GM19324 (cell line): ENCODE data around the gene RGL1.

Experiments
- ATAC-seq: cut with Tn5 transposase; IDR thresholded peaks from one replicate; pipeline ENCODE4 v1.9.1; 2021; ENCODE audit warnings: mild to moderate bottlenecking, moderate library complexity; ENCODE audit not compliant: unreplicated experiment, low FRiP score

RGL1 gene

DNA sequence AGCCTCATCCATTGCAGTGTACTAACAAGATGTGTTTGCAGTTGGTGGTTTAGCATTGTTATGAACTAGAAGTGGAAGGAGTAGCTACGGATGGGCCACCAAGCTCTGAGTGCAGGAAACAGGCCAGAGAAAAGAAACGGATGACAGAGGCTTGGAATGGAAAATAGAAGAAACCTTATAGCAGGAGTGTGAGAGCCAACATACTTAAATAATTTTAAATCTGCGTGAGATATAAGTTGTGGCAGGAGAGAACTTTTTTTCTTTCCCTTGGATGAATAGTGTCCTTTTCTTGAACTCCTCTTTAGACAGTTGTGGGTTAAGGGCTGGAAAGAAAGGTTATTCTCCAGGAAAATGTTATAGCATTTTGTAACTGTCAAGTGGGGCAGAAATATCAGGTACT lies 54.2 kb downstream of the RGL1 start:
- no peak for ATAC-seq

GRCh38 chr1:183859831-183860230 lies 54.9 kb downstream of the RGL1 start:
- no peak for ATAC-seq

DNA sequence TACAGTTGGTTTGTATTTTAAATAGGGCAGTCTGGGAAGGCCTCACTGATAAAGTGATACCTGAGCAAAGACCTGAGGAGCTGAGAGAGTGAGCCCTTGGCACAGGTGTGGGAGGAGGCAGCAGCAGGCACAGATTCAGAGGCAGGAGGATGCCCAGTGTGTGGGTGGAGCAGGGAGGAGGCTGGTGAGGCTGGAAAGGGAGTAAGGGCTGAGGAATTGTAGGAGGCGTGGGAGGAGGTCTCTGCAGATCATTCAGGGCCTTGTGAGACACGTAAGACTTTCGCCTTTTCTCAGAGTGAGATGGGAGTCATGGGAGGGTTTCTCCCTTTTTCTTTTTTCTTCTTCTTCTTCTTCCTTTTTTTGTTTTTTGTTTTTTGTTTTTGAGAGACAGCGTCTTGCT lies 58.0 kb downstream of the RGL1 start:
- ATAC-seq, result no peak

GRCh38 chr1:183863852-183864251 lies 58.9 kb downstream of the RGL1 start:
- no peak for ATAC-seq

GRCh38 chr1:183864611-183865010 lies 59.7 kb downstream of the RGL1 start:
- no peak for ATAC-seq

- no peak for ATAC-seq
Observed at GRCh38 chr1:183869230-183869629, 64.3 kb downstream of the RGL1 start.

GRCh38 chr1:183869664-183870063 lies 64.7 kb downstream of the RGL1 start:
- ATAC-seq, result no peak

DNA sequence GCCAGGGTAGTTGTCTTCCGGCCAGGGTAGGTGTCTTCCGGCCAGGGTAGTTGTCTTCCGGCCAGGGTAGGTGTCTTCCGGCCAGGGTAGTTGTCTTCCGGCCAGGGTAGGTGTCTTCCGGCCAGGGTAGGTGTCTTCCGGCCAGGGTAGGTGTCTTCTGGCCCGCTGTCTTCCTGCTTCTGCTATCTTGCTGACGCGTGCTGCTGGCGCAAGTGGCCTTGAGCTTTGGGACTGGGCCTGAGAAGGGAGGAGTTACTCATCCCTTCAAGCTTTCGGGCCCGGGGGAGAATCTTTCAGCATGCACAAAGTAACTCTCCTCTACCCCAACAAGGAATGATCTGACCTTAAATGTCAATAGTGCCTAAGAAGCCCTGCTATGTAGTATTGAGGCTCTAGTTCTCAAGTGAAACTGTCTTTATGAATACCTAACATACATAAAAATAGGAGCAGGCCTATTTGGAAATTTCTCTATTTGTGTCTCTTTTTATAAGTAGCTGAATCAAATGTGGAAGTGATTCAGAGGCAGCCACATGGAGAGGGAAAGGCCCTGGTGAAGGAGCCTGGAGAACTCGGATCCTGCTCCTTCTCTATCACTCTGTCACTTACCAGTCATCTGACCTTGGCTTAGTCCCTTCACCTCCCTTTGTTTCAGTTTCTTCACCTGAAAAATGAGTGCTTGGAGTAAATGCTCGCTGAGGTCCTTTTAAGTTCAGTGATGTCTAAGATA lies 65.6 kb downstream of the RGL1 start:
- no peak for ATAC-seq

- no peak for ATAC-seq
Observed at GRCh38 chr1:183871142-183871541, 66.2 kb downstream of the RGL1 start.

DNA sequence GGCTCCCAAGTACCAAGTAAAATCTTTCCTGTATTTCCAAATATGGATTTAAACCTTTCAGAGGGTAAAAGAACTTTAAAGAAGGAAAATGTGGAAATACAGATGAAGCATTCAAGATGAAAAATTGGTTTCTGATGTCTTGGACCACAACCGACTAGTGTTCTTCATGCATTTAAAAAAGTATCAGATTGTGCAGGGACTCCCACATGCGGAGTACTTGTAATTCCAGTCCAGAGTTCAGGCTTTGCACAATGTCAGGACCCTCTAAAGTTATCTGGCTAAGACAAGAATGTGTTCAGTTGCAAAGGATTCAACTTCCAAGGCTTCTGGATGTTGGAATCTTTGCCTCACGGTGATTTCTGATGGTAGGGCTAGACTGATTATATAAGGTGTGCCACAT lies 66.7 kb downstream of the RGL1 start:
- ATAC-seq, result no peak

DNA sequence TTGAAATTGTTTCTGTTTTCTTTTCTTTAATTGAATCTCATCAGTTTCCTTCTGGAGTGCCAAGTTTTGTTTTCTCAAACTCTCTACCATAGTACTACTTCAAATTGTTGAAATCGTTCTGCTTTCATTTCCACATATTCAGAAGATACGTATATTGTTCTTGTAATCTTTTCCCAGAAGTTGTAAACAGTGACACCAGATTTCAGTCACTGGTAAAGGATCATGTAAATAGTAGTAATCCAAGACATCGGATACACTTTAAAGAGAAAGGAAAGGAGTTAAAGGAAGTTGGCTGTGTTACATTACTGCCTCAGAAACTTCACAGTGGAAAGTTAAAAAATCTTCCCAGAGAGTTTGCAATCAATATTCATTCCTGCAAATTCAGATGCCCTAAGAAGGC lies 67.5 kb downstream of the RGL1 start:
- ATAC-seq, result no peak

- ATAC-seq, result no peak
Observed at GRCh38 chr1:183873642-183874041, 68.7 kb downstream of the RGL1 start.

DNA sequence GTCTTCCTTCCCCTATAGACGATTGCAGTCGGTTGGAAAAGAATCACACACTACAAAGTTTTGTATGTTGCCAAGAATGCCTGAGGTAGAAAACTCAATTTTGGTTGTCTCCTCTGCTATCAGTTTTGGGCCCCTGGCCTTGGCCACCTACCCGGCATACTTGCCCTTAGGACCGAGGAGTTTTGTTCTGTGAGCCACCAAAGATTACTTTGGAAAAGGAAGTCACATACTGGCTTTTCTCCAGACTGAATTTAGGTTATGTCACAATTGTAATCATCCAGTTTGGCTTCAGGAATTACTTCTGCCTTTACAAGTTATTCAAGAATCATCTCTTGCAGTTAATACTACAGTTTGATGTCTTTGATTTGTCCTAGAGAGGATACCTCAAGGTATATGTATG lies 71.4 kb downstream of the RGL1 start:
- no peak for ATAC-seq

DNA sequence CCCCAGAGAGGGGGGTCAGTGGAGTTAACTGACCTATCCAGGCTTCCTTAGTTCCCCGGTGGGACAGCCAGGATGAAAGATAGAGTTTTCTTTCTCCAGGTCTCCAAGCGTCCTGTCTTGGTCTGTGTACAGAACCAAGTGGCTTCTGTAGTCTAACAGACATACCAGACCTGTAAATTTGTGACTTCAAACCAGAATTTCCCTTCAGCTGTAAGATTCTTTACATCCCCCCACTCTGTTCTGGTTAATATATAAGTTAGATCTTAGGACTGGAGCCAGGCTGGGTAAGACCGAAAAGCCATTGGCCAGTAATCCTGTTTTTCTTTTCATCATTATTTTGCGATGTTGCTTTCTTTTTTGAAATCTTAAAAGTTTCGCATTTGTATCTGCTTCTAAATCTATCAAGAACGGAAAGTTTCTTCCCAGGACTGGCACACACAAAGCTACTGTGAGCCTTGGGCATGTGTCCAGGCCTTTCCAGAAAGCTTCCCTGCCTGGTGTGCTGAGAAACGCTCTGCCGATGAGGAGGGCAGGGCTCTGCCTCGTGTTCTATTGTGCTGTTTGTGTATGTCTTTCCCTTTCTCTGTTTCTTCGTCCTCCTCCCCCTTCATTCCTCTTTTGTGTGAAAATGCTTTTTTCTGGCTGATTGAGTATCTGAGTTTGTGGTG lies 72.3 kb downstream of the RGL1 start:
- ATAC-seq, result no peak

- ATAC-seq, result no peak
Observed at GRCh38 chr1:183879494-183879893, 74.6 kb downstream of the RGL1 start.

DNA sequence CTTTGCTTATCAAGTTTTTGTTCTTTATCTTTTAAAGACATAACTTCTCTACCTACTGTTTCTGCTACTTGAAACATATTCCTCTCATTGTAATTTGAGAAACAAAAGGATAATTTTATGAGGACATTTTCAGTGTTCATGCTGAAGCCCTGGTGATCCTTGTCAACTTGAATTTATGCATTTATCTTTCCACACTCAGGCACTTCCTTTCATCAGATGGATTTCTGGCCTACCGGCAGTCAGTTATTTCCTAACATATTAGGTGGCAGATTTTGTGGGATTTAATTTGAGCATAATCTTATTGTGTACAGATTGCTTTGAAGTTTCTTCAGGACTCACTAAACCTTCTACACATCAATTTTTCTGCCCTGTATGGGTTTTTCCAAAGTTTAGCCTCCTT lies 75.0 kb downstream of the RGL1 start:
- no peak for ATAC-seq

GRCh38 chr1:183880531-183881243 lies 75.8 kb downstream of the RGL1 start:
- no peak for ATAC-seq

DNA sequence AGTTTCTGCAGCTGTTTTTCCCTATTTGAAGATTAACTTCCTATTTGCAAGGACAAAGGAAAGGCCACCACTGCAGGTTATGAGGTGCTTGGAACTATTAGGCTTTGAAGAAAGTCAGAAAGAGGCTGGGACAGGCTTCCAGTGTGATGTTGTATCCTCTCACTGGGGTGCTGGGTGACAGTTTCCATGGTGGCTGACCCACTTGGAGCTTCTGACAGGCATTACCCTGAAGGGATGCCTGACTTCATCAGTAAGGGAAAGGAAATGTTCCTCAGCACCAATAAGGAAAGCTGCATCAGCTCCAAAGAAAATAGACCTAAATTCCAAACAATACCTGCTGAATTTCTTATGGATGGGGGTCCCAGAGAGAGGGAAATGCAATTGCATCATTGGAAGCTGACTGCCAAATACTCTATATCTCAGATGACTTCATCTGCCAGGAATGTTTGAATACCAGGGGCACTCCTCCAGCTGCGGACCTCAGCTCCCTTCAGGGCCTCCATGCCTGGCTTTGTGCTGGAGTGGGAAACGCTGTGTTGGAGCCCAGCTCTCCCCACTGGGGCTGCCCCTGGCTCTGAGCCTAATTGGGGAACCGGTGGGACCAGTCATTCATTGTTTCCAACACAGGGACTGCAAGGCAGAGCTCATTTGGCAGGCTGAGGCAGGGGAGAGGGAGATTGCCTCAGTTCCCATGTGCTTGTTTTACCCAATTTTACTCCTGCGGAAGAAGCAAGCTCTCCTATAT lies 76.6 kb downstream of the RGL1 start:
- no peak for ATAC-seq

DNA sequence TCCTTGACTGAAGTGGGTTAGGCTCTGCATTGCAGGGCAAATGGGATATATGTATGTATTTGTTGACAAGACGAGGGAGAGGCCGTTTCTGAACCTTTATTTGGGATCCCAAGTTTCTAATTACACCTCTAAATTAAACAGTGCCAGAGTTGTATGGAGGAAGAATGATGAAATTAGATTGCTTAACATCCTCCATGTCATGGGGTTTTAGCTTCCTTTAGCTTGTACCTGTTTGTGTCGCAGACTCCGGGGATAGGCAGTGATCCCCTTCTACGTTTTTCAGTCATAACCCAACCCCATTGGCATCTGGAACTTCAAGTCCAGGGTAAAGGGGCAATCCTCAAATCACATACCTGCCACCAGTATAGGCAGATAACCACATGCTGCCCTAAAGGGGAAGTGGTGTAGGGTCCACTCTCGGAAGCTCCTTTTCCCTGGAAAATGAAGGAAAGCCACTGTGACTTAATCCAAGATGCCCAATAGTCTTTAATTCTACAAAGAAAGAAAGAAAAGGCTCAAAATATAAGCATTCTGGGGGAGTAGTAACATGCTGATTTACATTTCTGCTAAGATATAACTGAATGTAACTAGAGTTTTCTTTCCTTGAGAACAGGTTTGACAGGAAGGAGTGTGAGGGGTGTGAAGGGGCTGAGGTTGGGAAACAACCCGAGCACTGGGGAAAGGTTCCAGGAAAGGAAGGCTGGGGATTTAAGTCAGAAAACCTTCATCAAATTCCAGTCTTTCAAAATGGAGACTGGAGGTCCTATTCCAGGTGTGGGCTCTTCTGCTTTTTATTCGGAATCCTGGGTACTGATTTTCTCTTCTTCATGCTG lies 77.6 kb downstream of the RGL1 start:
- ATAC-seq, result no peak

DNA sequence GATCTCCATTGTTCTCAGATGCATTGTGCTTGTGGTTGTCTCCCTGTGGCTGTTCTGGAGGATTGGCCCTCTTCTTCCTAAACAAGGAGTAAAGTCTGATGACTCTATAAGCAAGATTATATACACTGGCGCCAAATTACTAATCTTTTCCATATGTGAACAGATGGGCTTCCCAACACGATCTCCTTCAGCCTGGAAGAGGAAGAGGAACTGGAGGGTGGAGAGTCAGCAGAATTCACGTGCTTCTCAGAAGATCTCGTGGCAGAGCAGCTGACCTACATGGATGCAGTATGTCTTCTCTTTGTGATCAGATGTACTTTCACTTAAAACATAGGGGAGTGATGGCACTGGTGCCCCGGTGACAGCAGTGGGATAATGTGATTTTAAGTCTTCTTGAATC lies 78.7 kb downstream of the RGL1 start:
- ATAC-seq, result no peak
